HUES64 (cell line): Measurements from ENCODE around the gene PXDN.
"Not testable (repeated sequence)": the region's sequence is repeated elsewhere in the genome, so short reads cannot be mapped to it uniquely, and the experiment has no call there.

Experiments used
- H3K27ac ChIP-seq: 2 replicates; pipeline ENCODE4 v1.7.0; 2013; ENCODE audit warnings: low read depth, low read length, inconsistent platforms
- H3K27me3 ChIP-seq: 2 replicates; pipeline ENCODE4 v1.6.1; 2013; ENCODE audit warnings: mild to moderate bottlenecking, low read length; ENCODE audit not compliant: insufficient read depth
- H3K36me3 ChIP-seq: 2 replicates; pipeline ENCODE4 v1.6.1; 2013; ENCODE audit warnings: mild to moderate bottlenecking, low read length; ENCODE audit not compliant: insufficient read depth
- H3K4me1 ChIP-seq: 2 replicates; pipeline ENCODE4 v1.6.1; 2013; ENCODE audit warnings: mild to moderate bottlenecking, low read length, moderate library complexity; ENCODE audit not compliant: insufficient read depth
- H3K4me3 ChIP-seq: 2 replicates; pipeline ENCODE4 v1.5.1; 2013; ENCODE audit warnings: mild to moderate bottlenecking, low read length, moderate library complexity
- H3K9ac ChIP-seq: 2 replicates; pipeline ENCODE4 v1.6.1; 2013; ENCODE audit warnings: mild to moderate bottlenecking, low read depth, low read length
- H3K9me3 ChIP-seq: 2 replicates; pipeline ENCODE4 v1.6.1; 2013; ENCODE audit warnings: low read depth, low read length; ENCODE audit not compliant: insufficient read depth
- WGBS: fragments of 150-250, 120-280 bp; methylation state at CpG from one replicate; pipeline ENCODE4 v1.1.7; 2013; ENCODE audit warnings: missing lambda C conversion rate; 5-methylcytosine and 5-hydroxymethylcytosine counted together

The PXDN gene

DNA sequence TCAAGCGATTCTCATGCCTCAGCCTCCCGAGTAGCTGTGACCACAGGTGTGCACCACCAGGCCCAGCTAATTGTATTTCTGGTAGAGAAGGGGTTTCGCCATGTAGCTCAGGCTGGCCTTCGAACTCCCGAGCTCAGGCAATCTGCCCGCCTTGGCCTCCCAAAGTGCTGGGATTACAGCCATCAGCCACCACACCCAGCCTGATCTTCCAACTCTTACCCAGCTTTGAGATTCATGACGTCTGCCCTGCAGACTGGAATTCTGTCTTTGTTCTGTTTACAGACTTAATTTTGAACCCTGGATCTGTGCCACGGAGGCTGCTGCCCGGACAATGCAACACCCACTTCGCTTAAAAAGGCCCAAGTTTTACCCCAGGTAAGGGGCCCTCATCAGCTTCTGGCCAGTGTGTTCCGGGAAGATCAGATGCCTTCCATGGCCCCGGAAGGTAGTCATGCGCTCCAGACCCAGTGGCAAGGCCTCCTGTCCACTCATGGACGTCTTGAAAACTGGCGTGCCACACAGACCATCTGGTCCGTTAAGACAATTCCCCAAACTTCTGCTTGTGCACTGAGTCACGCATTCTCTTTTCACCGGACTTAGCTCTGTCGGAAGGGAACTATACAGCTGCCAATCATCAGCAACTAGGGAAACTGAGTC lies 5.5 kb downstream of the PXDN start:
- Histone ChIP-seq H3K27me3 (no peaks in the 10 kb centered on the region), H3K4me3 (no peak overlapping the region), H3K27ac (no peak overlapping the region), H3K9me3 (peaks cover 12% of the 10 kb centered on the region; the same call in 1 of the 2 replicates), H3K9ac (no peak overlapping the region), H3K36me3 (peaks cover 13% of the 10 kb centered on the region; the same call in 1 of the 2 replicates), H3K4me1 (peaks cover 17% of the 10 kb centered on the region)
- WGBS, result 93% methylated on average over 19 of the region's 19 CpGs

DNA sequence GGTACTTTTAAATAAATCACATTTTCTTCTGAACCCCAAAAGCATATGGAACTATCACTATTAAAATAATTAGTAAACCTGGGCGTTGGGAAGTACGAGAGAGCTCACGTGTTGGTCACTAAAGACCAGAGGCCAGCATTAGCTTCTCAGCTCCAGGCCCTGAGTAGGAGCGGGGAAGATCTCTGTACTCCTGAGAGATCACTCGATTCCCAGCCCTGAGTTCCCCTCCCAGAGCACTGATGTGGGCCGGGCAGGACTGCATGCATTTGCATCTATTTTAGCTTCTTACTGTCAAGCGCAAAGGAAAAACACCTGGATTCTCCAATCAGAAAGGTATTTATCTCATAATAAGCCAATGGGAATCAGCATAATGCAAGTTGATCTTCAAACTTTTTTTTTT lies 6.2 kb downstream of the PXDN start:
- no peak overlapping the region for H3K27ac ChIP-seq
- WGBS, result 85% methylated on average over 7 of the region's 7 CpGs
- H3K9ac ChIP-seq, result no peak overlapping the region
- H3K4me1 ChIP-seq, result peaks cover 17% of the 10 kb centered on the region
- no peaks in the 10 kb centered on the region for H3K27me3 ChIP-seq
- H3K9me3 ChIP-seq, result peaks cover 12% of the 10 kb centered on the region; the same call in 1 of the 2 replicates
- no peak overlapping the region for H3K4me3 ChIP-seq
- H3K36me3 ChIP-seq, result peaks cover 13% of the 10 kb centered on the region; the same call in 1 of the 2 replicates

DNA sequence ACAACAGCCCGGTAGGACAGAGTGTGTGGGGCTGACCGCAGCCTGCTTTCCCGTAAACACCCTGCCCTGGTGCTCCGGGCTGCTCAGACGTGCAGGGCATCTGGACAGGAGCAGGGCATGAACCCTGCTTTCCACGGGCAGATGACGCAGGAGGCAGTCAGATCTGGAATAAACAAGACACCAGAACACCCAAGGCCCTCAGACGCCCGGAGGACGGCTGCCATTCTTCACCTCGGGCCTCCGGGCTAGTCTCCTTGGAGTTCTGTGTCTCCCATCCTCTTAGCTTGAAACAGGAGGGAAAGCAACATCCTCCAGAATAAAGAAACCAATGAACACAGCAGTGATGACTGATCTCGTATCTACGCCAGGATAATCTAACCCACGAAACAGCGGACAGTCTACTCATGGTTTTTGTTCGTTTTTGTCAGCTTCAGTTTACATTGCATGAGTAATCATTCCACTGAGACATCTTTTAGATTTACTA lies 7.3 kb downstream of the PXDN start:
- 90% methylated on average over 17 of the region's 17 CpGs for WGBS
- H3K36me3 ChIP-seq, result peaks cover 13% of the 10 kb centered on the region; the same call in 1 of the 2 replicates
- H3K27me3 ChIP-seq, result no peaks in the 10 kb centered on the region; the same call in 1 of the 2 replicates
- peaks cover 12% of the 10 kb centered on the region; the same call in 1 of the 2 replicates for H3K9me3 ChIP-seq
- peaks cover 18% of the 10 kb centered on the region for H3K4me1 ChIP-seq
- no peak overlapping the region for H3K4me3 ChIP-seq
- no peak overlapping the region for H3K27ac ChIP-seq
- H3K9ac ChIP-seq, result no peak overlapping the region

DNA sequence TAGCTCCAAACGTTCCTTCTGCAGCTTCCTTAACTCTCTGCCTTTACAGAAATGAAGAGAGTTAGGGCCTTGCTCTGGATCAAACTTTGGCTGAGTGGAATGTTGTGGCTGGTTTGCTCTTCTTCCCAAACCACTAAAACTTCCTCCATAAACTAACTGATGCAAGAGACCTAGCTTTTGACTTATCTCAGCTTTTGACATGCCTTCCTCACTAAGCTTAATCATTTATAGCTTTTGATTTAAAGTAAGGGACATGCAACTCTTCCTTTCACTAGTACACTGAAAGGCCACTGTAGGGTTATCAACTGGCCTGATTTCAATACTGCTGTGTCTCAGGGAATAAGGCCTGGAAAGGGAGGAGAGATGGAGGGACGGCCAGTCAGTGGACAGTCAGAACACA lies 8.3 kb downstream of the PXDN start:
- H3K9ac ChIP-seq, result no peak overlapping the region
- H3K27ac ChIP-seq, result no peak overlapping the region
- WGBS, result 100% methylated on average over 1 of the region's 2 CpGs
- peaks cover 12% of the 10 kb centered on the region; the same call in 1 of the 2 replicates for H3K9me3 ChIP-seq
- peaks cover 3% of the 10 kb centered on the region; the same call in 1 of the 2 replicates for H3K27me3 ChIP-seq
- peaks cover 13% of the 10 kb centered on the region; the same call in 1 of the 2 replicates for H3K36me3 ChIP-seq
- H3K4me1 ChIP-seq, result peaks cover 20% of the 10 kb centered on the region
- no peak overlapping the region for H3K4me3 ChIP-seq

DNA sequence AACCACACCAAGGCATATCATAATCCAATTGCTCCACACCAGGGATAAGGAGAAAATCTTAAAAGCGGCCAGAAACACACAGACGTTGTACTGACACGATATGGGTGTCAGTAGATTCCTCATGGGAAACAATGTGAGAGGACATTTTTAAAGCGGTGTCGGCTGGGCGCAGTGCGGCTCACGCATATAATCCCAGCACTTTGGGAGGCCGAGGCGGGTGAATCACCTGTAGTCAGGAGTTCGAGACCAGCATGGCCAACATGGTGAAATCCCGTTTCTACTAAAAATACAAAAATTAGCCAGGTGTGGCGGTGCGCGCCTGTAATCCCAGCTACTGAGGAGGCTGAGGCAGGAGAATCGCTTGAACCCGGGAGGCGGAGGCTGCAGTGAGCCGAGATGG lies 11.0 kb downstream of the PXDN start:
- not testable (repeated sequence) for H3K9ac ChIP-seq, H3K27ac ChIP-seq, H3K27me3 ChIP-seq, H3K4me3 ChIP-seq
- WGBS, result 97% methylated on average over 19 of the region's 19 CpGs
- Histone ChIP-seq H3K36me3 (peaks cover 12% of the 10 kb centered on the region; the same call in 1 of the 2 replicates), H3K4me1 (peaks cover 42% of the 10 kb centered on the region), H3K9me3 (peaks cover 12% of the 10 kb centered on the region; the same call in 1 of the 2 replicates)

DNA sequence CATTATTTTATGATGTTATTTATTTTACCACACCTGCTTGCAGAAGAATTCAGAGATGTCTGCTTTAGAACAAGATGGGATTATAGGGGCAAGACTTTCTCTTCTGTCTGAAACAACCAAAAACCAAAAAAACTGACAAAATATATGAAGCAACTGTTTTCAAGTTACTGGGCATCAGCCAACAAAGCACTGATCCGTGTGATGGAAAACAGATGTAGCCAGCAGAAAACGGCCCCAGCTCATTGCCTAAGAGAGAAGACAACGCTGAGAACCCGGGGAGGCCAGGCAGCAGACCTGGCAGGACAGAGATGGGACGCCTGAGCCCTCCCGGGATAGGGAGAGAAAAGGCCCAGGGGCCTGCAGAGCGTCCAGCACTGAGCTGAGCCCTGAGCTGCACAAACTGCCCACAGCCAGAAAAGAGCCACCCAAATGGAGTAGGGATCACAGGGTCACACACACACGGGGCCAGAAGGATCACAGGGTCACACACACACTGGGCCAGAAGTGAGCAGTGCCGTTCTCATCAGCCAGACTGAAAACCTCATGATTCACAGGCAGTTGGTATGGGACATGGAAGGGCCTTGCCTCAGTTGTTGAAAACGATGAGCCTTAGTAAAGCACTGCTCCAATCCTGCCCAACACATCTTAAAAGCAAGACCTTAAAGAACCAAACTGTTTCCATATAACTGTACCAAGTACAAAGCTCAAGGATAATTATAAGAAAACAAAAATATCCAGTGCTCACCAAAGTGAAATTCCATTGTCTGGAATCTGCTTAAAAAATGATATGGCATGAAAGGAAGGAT lies 12.1 kb downstream of the PXDN start:
- 71% methylated on average over 10 of the region's 10 CpGs for WGBS
- H3K4me3 ChIP-seq, result no peak overlapping the region
- peaks cover 43% of the 10 kb centered on the region for H3K4me1 ChIP-seq
- peaks cover 3% of the 10 kb centered on the region; the same call in 1 of the 2 replicates for H3K27me3 ChIP-seq
- H3K9me3 ChIP-seq, result peaks cover 12% of the 10 kb centered on the region; the same call in 1 of the 2 replicates
- no peak overlapping the region for H3K9ac ChIP-seq
- H3K36me3 ChIP-seq, result peaks cover 12% of the 10 kb centered on the region; the same call in 1 of the 2 replicates
- H3K27ac ChIP-seq, result no peak overlapping the region

DNA sequence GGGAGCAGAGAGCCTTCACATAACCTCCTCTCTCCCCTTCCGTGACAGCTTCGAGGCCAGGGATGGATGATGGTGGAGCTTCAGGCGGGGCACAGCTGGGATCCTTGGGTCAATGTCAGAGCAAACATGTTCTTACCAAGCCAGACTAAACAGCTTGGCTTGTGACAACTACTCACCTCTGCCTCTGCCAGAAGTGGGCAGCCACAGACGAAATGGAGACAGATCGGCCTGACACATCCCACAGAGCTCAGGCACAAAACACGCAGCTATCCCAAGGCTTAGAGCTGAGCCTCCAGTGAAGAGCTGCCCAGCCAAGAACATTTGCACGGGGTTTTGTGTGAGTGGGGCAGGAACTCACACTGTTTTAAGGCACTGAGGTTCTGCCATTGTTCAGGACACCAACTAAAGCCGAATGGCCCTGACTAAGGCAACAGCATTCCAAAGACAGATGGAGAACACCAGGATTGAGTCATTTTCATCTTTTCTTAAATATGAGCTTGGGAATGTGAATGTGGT lies 12.8 kb downstream of the PXDN start:
- Histone ChIP-seq H3K27ac (no peak overlapping the region), H3K9ac (no peak overlapping the region), H3K36me3 (peaks cover 12% of the 10 kb centered on the region; the same call in 1 of the 2 replicates), H3K4me3 (no peak overlapping the region), H3K4me1 (peaks cover 43% of the 10 kb centered on the region), H3K9me3 (peaks cover 11% of the 10 kb centered on the region; the same call in 1 of the 2 replicates), H3K27me3 (peaks cover 3% of the 10 kb centered on the region; the same call in 1 of the 2 replicates)
- 81% methylated on average over 8 of the region's 8 CpGs for WGBS

DNA sequence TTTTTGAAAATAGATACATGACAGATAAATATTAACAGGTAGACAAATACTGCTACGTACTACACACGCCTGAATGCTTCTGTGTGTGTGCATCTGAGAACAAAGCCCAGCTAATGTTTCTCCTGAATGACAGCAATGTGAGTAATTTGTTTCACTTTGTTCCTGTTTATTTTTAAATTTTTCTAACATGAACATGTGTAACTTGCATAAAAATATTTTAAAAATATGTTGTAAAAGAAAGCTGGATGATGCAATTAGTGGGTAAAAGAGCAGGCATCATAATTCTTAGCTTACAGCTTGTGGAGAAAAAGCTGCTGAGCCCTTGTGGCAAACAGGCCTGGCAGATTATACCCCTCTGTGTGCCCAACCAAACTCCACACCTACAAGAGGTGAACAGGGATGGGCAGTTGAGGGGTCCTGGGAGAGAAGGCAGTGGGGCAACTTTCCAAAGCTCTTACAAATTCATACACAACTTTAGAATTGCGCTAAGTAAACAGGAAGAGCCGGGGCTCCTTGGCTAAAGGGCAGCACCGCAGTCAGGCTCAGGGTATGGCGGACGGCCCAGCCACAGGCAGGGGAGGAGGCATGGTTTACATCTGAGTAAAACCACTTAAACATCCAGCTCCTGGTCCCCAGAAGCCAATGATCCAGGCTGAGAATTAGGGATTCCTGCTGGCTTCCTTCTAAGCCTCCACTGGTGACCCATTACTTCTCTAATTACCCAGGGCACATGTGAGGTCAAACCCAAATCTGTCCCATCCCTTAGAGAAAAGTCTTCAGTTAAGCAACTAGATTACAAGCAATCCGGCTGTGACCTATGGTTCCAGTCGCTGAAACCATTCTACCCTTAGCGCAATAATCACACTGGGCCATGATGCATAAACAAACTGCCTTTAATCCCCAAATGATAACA lies 14.0 kb downstream of the PXDN start:
- H3K9ac ChIP-seq, result no peak overlapping the region
- H3K27me3 ChIP-seq, result peaks cover 3% of the 10 kb centered on the region; the same call in 1 of the 2 replicates
- no peak overlapping the region for H3K4me3 ChIP-seq
- H3K27ac ChIP-seq, result peak overlapping the region; percentile 61; the same call in 1 of the 2 replicates
- H3K4me1 ChIP-seq, result peaks cover 43% of the 10 kb centered on the region
- WGBS, result 34% methylated on average over 10 of the region's 10 CpGs
- H3K9me3 ChIP-seq, result 0 out of 2 replicates have a peak, but pooled peaks cover 2% of the 10 kb centered on the region
- H3K36me3 ChIP-seq, result 0 out of 2 replicates have a peak, but pooled peaks cover 4% of the 10 kb centered on the region

DNA sequence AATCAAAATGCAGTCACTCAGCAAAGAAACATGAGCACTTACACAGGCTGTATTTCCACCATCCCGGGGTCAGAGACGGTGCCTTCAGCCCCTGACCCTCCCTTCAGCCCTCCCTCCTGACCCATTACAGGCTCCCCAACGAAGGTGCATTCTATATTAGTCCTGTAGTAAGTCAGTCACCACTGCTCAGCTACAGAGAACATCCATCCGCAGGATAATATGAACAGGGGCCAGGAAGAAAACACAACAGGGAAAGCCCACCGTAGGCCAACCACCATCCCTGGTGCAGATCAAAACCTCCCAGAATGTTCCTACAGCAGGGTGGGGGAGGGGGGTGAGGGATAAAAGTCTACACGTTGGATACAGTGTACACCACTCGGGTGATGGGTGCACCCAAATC lies 15.1 kb downstream of the PXDN start:
- WGBS, result 51% methylated on average over 7 of the region's 7 CpGs
- Histone ChIP-seq H3K27me3 (peaks cover 3% of the 10 kb centered on the region; the same call in 1 of the 2 replicates), H3K4me1 (peaks cover 43% of the 10 kb centered on the region), H3K27ac (no peak overlapping the region), H3K9ac (no peak overlapping the region), H3K36me3 (no peaks in the 10 kb centered on the region), H3K4me3 (no peak overlapping the region), H3K9me3 (no peaks in the 10 kb centered on the region)

DNA sequence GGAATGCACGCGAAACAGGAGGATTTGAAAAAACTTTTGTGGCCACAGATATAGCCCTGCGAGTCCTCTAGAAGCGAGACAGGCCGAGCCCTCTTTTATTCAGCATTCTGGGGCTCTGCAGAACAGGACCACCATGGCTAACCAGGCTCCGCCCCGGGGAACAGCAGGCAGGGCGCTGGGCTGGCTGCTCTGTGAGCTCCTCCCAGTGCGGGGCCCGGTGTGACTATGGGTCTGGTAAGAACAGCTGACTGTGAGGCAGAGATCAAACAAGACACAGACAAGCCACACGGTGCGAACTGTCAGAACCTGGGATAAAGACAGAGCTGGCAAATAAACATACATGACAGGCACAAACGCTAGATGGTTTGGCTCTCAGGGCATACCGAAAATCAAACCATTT lies 15.5 kb downstream of the PXDN start:
- Histone ChIP-seq H3K9ac (no peak overlapping the region), H3K36me3 (no peaks in the 10 kb centered on the region), H3K9me3 (no peaks in the 10 kb centered on the region), H3K4me1 (peaks cover 43% of the 10 kb centered on the region), H3K27ac (no peak overlapping the region), H3K27me3 (peaks cover 3% of the 10 kb centered on the region; the same call in 1 of the 2 replicates), H3K4me3 (no peak overlapping the region)
- 34% methylated on average over 14 of the region's 14 CpGs for WGBS
